Stimulated activated CD4-positive, alpha-beta T cell treated with anti-CD3 and anti-CD28 coated beads, Interleukin-4, amount 100 ng/mL, for 24 hours (primary cell): ENCODE data around the gene PRKCA.
"Not testable (repeated sequence)": the region's sequence is repeated elsewhere in the genome, so short reads cannot be mapped to it uniquely, and the experiment has no call there.

ENCODE experiments used
- DNase-seq: peaks from one replicate; pipeline ENCODE4 v3.0.0-alpha.2; 2020

Gene PRKCA

GRCh38 chr17:66468241-66469087 is 166.1 kb downstream of the PRKCA start:
- DNase-seq, result peak; percentile 23

GRCh38 chr17:66469088-66469442 is 166.7 kb downstream of the PRKCA start:
- no peak for DNase-seq

GRCh38 chr17:66469461-66469860 is 167.0 kb downstream of the PRKCA start:
- DNase-seq, result no peak

- DNase-seq, result no peak
Observed at GRCh38 chr17:66469890-66470289, 167.5 kb downstream of the PRKCA start.

- no peak for DNase-seq
Observed at GRCh38 chr17:66472123-66472522, 169.7 kb downstream of the PRKCA start.

GRCh38 chr17:66474258-66474657 is 171.8 kb downstream of the PRKCA start:
- DNase-seq, result no peak

- no peak for DNase-seq
Observed at GRCh38 chr17:66474806-66475497, 172.5 kb downstream of the PRKCA start.

GRCh38 chr17:66476014-66476413 is 173.6 kb downstream of the PRKCA start:
- DNase-seq, result no peak

GRCh38 chr17:66477615-66478283 is 175.3 kb downstream of the PRKCA start:
- no peak for DNase-seq

- DNase-seq, result not testable (repeated sequence)
Observed at GRCh38 chr17:66479230-66479889, 176.9 kb downstream of the PRKCA start.

GRCh38 chr17:66480243-66480642 is 177.8 kb downstream of the PRKCA start:
- no peak for DNase-seq

GRCh38 chr17:66480802-66481201 is 178.4 kb downstream of the PRKCA start:
- DNase-seq, result no peak

GRCh38 chr17:66481271-66481670 is 178.9 kb downstream of the PRKCA start:
- no peak for DNase-seq

GRCh38 chr17:66483906-66484305 is 181.5 kb downstream of the PRKCA start:
- DNase-seq, result no peak

- DNase-seq, result no peak
Observed at GRCh38 chr17:66485309-66485947, 183.0 kb downstream of the PRKCA start.

GRCh38 chr17:66487121-66487520 is 184.7 kb downstream of the PRKCA start:
- DNase-seq, result no peak

- no peak for DNase-seq
Observed at GRCh38 chr17:66487981-66488468, 185.6 kb downstream of the PRKCA start.

GRCh38 chr17:66488864-66489263 is 186.5 kb downstream of the PRKCA start:
- DNase-seq, result no peak

GRCh38 chr17:66489576-66489975 is 187.2 kb downstream of the PRKCA start:
- DNase-seq, result not testable (repeated sequence)

- DNase-seq, result peak; percentile 16
Observed at GRCh38 chr17:66491213-66491612, 188.8 kb downstream of the PRKCA start.

- no peak for DNase-seq
Observed at GRCh38 chr17:66491665-66492064, 189.3 kb downstream of the PRKCA start.

- no peak for DNase-seq
Observed at GRCh38 chr17:66492080-66492479, 189.7 kb downstream of the PRKCA start.
